HepG2 (cell line): ENCODE measurements around the gene DDN. TPM values are rescaled to one million over a fixed set of nuclear protein-coding genes. Genes with fewer than 3 reads are reported as not detected.

Experiments
- EEA1 ChIP-seq: sonication (generic); formaldehyde crosslinking; IDR thresholded peaks from 2 replicates; pipeline ENCODE4 v1.5.1; 2020; ENCODE audit warnings: mild to moderate bottlenecking, missing genetic modification reagents, borderline replicate concordance
- FIP1L1 ChIP-seq: fragments of 200-400 bp; formaldehyde crosslinking; IDR thresholded peaks from 2 replicates; pipeline ENCODE4 v1.6.1; 2018; ENCODE audit warnings: low read depth, mild to moderate bottlenecking, low read length, moderate library complexity, borderline replicate concordance; ENCODE audit not compliant: insufficient read depth
- HOXD1 ChIP-seq: sonication (generic); formaldehyde crosslinking; IDR thresholded peaks from 2 replicates; pipeline ENCODE4 v1.5.0; 2020; ENCODE audit warnings: missing genetic modification reagents
- NFYB ChIP-seq: sonication (generic); formaldehyde crosslinking; IDR thresholded peaks from 2 replicates; pipeline ENCODE4 v1.4.0; 2020; ENCODE audit warnings: missing genetic modification reagents
- PAX8 ChIP-seq: sonication (generic); formaldehyde crosslinking; IDR thresholded peaks from 2 replicates; pipeline ENCODE4 v1.8.0; 2022; ENCODE audit warnings: mild to moderate bottlenecking, missing genetic modification reagents, borderline replicate concordance
- ZNF101 ChIP-seq: sonication (generic); formaldehyde crosslinking; IDR thresholded peaks from 2 replicates; pipeline ENCODE4 v1.4.0; 2020; ENCODE audit warnings: mild to moderate bottlenecking, low read depth, missing genetic modification reagents, borderline replicate concordance
- ZNF124 ChIP-seq: sonication (generic); formaldehyde crosslinking; IDR thresholded peaks from 2 replicates; pipeline ENCODE4 v1.4.0; 2020; ENCODE audit warnings: missing genetic modification reagents
- ZNF33B ChIP-seq: sonication (generic); formaldehyde crosslinking; IDR thresholded peaks from 2 replicates; pipeline ENCODE4 v1.5.1; 2020; ENCODE audit warnings: mild to moderate bottlenecking, missing genetic modification reagents
- ZNF468 ChIP-seq: sonication (generic); formaldehyde crosslinking; IDR thresholded peaks from 2 replicates; pipeline ENCODE4 v1.8.0; 2022; ENCODE audit warnings: mild to moderate bottlenecking, moderate library complexity, missing genetic modification reagents
- ZNF605 ChIP-seq: sonication (generic); formaldehyde crosslinking; IDR thresholded peaks from 2 replicates; pipeline ENCODE4 v1.8.0; 2022; ENCODE audit warnings: mild to moderate bottlenecking, missing genetic modification reagents
- ZSCAN21 ChIP-seq: sonication (generic); formaldehyde crosslinking; IDR thresholded peaks from 2 replicates; pipeline ENCODE4 v1.8.0; 2022; ENCODE audit warnings: mild to moderate bottlenecking, missing genetic modification reagents, moderate library complexity, borderline replicate concordance
- polyA plus RNA-seq, 8 experiments: library from polyadenylated mRNA; depleted of rRNA in 3 of 8; stranded (reverse) in 7 of 8; unstranded in 1 of 8; fragments of >200 nt; fragmentation: Illumina TruSeq in 4 of 8; extraction: Trizol in 4 of 8; gene quantifications; 2 replicates each; pipeline versions ENCODE4 v1.2.1 to v1.2.3, GENCODE V29; 2011 to 2016; ENCODE audit warnings: low read depth in 4 of 8, missing spikeins in 1 of 8, mixed read lengths in 1 of 8; ENCODE audit not compliant: insufficient read depth in 1 of 8
- total RNA-seq, 5 experiments: library from RNA; depleted of rRNA; stranded (reverse); fragments of >200 nt; fragmentation: Illumina TruSeq; extraction: Trizol; gene quantifications; 2 replicates each; pipeline ENCODE4 v1.2.3, GENCODE V29; 2016; ENCODE audit warnings: low read depth in 1 of 5
- TF ChIP-seq, protein P1 (sequence below): sonication (generic); formaldehyde crosslinking; IDR thresholded peaks from 2 replicates; pipeline ENCODE4 v1.4.0; 2020; ENCODE audit warnings: mild to moderate bottlenecking, missing genetic modification reagents, borderline replicate concordance
- TF ChIP-seq, protein P2 (sequence below): IDR thresholded peaks from 2 replicates; pipeline ENCODE4 v1.6.1; 2016; ENCODE audit warnings: missing compliant biosample characterization, missing genetic modification reagents, borderline replicate concordance
- TF ChIP-seq, protein P3 (sequence below): sonication (generic); formaldehyde crosslinking; IDR thresholded peaks from 2 replicates; pipeline ENCODE4 v1.4.0; 2020; ENCODE audit warnings: missing genetic modification reagents
- TF ChIP-seq, protein P4 (sequence below), 2 experiments: sonication (generic) in 1 of 2; formaldehyde crosslinking in 1 of 2; IDR thresholded peaks; 2 replicates each; pipeline versions ENCODE4 v1.4.0 to v1.6.1; 2016 to 2020; ENCODE audit warnings: borderline replicate concordance in 1 of 2, low read depth in 1 of 2, mild to moderate bottlenecking in 1 of 2, missing genetic modification reagents in 1 of 2

Gene DDN
- total and polyA plus RNA-seq, 2 of the 13 experiments (the other 11 are each of a cell fraction or from before 2014, with no cell fraction given), result 0.24 to 0.53 TPM

DNA sequence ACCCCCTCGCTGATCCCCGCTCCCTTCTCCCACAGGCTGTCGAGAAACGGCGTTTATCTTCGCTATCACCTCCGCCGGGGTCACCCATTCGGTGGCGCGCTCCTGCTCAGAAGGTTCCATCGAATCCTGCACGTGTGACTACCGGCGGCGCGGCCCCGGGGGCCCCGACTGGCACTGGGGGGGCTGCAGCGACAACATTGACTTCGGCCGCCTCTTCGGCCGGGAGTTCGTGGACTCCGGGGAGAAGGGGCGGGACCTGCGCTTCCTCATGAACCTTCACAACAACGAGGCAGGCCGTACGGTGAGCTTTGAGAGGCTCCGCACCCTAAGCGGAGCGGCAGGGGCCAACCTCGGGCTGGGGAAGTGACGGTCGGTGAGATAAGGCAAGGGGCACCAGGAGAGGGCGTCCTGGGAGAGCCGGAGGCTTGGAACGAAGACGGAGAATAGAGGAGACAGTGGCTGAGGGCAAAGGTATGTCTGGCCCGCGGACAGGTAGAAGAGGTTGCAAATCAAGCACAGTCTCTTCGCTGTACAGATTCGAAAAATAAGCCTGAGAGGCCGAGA, 18.7 kb downstream of the DDN start (continued):
- TF ChIP-seq HOXD1 (CRISPR knock-in tag) (0 out of 2 replicates have a peak, but pooled peaks have one; percentile 23), ZSCAN21 (CRISPR knock-in tag) (0 out of 2 replicates have a peak, but pooled peaks have one; percentile 16), ZNF605 (peak; percentile 70; the same call in 1 of the 2 replicates), ZNF124 (CRISPR knock-in tag) (no peak), EEA1 (CRISPR knock-in tag) (no peak), ZNF468 (CRISPR knock-in tag) (no peak), NFYB (CRISPR knock-in tag) (no peak), ZNF33B (no peak), ZNF101 (0 out of 2 replicates have a peak, but pooled peaks have one; percentile 50), PAX8 (CRISPR knock-in tag) (peak; percentile 63; the same call in 1 of the 2 replicates), FIP1L1 (no peak)
- TF ChIP-seq, protein P1, sequence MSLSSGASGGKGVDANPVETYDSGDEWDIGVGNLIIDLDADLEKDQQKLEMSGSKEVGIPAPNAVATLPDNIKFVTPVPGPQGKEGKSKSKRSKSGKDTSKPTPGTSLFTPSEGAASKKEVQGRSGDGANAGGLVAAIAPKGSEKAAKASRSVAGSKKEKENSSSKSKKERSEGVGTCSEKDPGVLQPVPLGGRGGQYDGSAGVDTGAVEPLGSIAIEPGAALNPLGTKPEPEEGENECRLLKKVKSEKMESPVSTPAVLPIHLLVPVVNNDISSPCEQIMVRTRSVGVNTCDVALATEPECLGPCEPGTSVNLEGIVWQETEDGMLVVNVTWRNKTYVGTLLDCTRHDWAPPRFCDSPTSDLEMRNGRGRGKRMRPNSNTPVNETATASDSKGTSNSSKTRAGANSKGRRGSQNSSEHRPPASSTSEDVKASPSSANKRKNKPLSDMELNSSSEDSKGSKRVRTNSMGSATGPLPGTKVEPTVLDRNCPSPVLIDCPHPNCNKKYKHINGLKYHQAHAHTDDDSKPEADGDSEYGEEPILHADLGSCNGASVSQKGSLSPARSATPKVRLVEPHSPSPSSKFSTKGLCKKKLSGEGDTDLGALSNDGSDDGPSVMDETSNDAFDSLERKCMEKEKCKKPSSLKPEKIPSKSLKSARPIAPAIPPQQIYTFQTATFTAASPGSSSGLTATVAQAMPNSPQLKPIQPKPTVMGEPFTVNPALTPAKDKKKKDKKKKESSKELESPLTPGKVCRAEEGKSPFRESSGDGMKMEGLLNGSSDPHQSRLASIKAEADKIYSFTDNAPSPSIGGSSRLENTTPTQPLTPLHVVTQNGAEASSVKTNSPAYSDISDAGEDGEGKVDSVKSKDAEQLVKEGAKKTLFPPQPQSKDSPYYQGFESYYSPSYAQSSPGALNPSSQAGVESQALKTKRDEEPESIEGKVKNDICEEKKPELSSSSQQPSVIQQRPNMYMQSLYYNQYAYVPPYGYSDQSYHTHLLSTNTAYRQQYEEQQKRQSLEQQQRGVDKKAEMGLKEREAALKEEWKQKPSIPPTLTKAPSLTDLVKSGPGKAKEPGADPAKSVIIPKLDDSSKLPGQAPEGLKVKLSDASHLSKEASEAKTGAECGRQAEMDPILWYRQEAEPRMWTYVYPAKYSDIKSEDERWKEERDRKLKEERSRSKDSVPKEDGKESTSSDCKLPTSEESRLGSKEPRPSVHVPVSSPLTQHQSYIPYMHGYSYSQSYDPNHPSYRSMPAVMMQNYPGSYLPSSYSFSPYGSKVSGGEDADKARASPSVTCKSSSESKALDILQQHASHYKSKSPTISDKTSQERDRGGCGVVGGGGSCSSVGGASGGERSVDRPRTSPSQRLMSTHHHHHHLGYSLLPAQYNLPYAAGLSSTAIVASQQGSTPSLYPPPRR (CRISPR knock-in tag), result 0 out of 2 replicates have a peak, but pooled peaks have one; percentile 26
- TF ChIP-seq, protein P2, sequence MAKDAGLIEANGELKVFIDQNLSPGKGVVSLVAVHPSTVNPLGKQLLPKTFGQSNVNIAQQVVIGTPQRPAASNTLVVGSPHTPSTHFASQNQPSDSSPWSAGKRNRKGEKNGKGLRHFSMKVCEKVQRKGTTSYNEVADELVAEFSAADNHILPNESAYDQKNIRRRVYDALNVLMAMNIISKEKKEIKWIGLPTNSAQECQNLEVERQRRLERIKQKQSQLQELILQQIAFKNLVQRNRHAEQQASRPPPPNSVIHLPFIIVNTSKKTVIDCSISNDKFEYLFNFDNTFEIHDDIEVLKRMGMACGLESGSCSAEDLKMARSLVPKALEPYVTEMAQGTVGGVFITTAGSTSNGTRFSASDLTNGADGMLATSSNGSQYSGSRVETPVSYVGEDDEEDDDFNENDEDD (CRISPR knock-in tag), result peak; percentile 37; the same call in 1 of the 2 replicates
- TF ChIP-seq, protein P3, sequence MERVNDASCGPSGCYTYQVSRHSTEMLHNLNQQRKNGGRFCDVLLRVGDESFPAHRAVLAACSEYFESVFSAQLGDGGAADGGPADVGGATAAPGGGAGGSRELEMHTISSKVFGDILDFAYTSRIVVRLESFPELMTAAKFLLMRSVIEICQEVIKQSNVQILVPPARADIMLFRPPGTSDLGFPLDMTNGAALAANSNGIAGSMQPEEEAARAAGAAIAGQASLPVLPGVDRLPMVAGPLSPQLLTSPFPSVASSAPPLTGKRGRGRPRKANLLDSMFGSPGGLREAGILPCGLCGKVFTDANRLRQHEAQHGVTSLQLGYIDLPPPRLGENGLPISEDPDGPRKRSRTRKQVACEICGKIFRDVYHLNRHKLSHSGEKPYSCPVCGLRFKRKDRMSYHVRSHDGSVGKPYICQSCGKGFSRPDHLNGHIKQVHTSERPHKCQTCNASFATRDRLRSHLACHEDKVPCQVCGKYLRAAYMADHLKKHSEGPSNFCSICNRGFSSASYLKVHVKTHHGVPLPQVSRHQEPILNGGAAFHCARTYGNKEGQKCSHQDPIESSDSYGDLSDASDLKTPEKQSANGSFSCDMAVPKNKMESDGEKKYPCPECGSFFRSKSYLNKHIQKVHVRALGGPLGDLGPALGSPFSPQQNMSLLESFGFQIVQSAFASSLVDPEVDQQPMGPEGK (CRISPR knock-in tag), result peak; percentile 59
- TF ChIP-seq, protein P4, sequence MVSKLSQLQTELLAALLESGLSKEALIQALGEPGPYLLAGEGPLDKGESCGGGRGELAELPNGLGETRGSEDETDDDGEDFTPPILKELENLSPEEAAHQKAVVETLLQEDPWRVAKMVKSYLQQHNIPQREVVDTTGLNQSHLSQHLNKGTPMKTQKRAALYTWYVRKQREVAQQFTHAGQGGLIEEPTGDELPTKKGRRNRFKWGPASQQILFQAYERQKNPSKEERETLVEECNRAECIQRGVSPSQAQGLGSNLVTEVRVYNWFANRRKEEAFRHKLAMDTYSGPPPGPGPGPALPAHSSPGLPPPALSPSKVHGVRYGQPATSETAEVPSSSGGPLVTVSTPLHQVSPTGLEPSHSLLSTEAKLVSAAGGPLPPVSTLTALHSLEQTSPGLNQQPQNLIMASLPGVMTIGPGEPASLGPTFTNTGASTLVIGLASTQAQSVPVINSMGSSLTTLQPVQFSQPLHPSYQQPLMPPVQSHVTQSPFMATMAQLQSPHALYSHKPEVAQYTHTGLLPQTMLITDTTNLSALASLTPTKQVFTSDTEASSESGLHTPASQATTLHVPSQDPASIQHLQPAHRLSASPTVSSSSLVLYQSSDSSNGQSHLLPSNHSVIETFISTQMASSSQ (IDR thresholded peaks at IDR 0.05; ENCODE audit: low read depth), result no peak
- TF ChIP-seq, protein P4 (CRISPR knock-in tag; IDR thresholded peaks at IDR 0.05; ENCODE audit: borderline replicate concordance), result no peak
